ENCODE measurements around the gene CTNS.
A peak's percentile ranks its signal among the peaks of the same experiment; 100 is the strongest.

DNA sequence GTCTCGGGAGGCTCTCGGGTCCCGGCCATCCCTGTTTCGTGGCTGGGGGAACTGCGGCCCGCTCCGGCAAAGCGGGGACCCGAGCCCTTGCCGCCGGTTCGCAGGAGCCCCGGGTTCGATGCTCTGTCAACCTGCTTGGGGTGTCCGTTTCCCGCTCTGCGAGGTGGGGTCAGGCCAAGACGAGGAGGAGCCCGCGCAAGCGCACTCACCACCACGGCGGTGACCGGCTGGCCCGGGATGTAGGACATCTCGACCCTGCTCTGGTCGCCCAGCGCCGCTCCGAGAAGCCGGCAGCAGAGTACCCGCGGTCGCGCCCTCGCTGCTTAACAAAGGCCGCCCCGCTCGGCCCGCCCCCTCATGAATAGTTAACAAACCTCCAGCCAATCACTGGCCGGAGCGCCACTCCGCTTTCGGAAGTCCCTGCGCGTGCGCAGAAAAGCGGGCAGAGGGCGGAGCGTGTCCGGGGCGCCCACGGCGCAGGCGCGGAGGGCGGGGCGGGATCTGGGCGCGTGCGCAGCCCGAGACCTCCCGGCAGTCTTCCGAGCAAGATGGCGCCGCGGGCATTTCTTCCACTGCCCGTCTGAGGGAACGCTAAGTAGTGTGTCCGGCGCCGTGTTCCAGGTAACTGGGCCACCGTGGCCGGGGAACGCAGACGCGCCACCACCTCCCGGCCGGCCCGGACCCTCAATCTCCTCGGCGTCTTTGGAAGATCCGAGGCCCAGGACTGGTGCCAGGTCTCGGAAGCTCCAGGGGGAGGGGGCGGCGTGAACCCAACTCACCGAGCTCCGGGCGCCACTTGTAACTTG, 31.9 kb downstream of the CTNS start, which contains the start of the genes EMC6 and TAX1BP3:
- peak; percentile 38; the same call in 1 of the 2 replicates for TF ChIP-seq NFIC (IDR thresholded peaks at IDR 0.05)
- TF ChIP-seq, protein P1, sequence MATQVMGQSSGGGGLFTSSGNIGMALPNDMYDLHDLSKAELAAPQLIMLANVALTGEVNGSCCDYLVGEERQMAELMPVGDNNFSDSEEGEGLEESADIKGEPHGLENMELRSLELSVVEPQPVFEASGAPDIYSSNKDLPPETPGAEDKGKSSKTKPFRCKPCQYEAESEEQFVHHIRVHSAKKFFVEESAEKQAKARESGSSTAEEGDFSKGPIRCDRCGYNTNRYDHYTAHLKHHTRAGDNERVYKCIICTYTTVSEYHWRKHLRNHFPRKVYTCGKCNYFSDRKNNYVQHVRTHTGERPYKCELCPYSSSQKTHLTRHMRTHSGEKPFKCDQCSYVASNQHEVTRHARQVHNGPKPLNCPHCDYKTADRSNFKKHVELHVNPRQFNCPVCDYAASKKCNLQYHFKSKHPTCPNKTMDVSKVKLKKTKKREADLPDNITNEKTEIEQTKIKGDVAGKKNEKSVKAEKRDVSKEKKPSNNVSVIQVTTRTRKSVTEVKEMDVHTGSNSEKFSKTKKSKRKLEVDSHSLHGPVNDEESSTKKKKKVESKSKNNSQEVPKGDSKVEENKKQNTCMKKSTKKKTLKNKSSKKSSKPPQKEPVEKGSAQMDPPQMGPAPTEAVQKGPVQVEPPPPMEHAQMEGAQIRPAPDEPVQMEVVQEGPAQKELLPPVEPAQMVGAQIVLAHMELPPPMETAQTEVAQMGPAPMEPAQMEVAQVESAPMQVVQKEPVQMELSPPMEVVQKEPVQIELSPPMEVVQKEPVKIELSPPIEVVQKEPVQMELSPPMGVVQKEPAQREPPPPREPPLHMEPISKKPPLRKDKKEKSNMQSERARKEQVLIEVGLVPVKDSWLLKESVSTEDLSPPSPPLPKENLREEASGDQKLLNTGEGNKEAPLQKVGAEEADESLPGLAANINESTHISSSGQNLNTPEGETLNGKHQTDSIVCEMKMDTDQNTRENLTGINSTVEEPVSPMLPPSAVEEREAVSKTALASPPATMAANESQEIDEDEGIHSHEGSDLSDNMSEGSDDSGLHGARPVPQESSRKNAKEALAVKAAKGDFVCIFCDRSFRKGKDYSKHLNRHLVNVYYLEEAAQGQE (IDR thresholded peaks at IDR 0.05; ENCODE audit: low read depth): no peak
- TF ChIP-seq, protein P2, sequence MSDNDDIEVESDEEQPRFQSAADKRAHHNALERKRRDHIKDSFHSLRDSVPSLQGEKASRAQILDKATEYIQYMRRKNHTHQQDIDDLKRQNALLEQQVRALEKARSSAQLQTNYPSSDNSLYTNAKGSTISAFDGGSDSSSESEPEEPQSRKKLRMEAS (IDR thresholded peaks at IDR 0.05): peak; percentile 50
- no peak; the same call in 1 of the 2 replicates for TF ChIP-seq CEBPB (IDR thresholded peaks at IDR 0.05)
- TF ChIP-seq TAF1 (IDR thresholded peaks at IDR 0.05; ENCODE audit: low read depth): peak; percentile 99
- TF ChIP-seq, protein P3, sequence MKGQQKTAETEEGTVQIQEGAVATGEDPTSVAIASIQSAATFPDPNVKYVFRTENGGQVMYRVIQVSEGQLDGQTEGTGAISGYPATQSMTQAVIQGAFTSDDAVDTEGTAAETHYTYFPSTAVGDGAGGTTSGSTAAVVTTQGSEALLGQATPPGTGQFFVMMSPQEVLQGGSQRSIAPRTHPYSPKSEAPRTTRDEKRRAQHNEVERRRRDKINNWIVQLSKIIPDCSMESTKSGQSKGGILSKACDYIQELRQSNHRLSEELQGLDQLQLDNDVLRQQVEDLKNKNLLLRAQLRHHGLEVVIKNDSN (IDR thresholded peaks at IDR 0.05): no peak
- TF ChIP-seq CREB1 (IDR thresholded peaks at IDR 0.05; ENCODE audit: low read depth): no peak
- 0 out of 2 replicates have a peak, but pooled peaks have one; percentile 4 for TF ChIP-seq EP300 (IDR thresholded peaks at IDR 0.05; ENCODE audit: borderline replicate concordance)
